Progenitor cell of endocrine pancreas (in vitro differentiated cells): ENCODE data around the gene AXIN1. TPM values are rescaled to one million over a fixed set of nuclear protein-coding genes. Genes with fewer than 3 reads are reported as not detected.

Experiments used
- DNase-seq: peaks from one replicate; pipeline ENCODE4 v3.0.0; 2021; ENCODE audit warnings: low spot score; ENCODE audit not compliant: unreplicated experiment
- H3K27ac Mint-ChIP-seq: 2 replicates; pipeline ENCODE4 v1.8.0; 2021; ENCODE audit warnings: mild to moderate bottlenecking, moderate library complexity, mixed read lengths
- H3K27me3 Mint-ChIP-seq: 2 replicates; pipeline ENCODE4 v1.8.0; 2021; ENCODE audit warnings: mixed read lengths
- H3K36me3 Mint-ChIP-seq: 2 replicates; pipeline ENCODE4 v1.8.0; 2022; ENCODE audit warnings: mixed read lengths; ENCODE audit not compliant: insufficient read depth
- H3K4me1 Mint-ChIP-seq: 2 replicates; pipeline ENCODE4 v1.8.0; 2021; ENCODE audit warnings: low read depth, mixed read lengths
- H3K4me3 Mint-ChIP-seq: 2 replicates; pipeline ENCODE4 v1.8.0; 2021; ENCODE audit warnings: low read depth, mild to moderate bottlenecking, moderate library complexity, mixed read lengths
- H3K9me3 Mint-ChIP-seq: 2 replicates; pipeline ENCODE4 v1.8.0; 2021; ENCODE audit warnings: low read depth, mixed read lengths
- total RNA-seq: library from RNA; stranded (reverse); gene quantifications from 2 replicates; pipeline ENCODE4 v1.2.1, GENCODE V29; 2021
- TF ChIP-seq, protein P1 (sequence below): fragments of 200-600 bp; sonication (generic); IDR thresholded peaks from one replicate; pipeline ENCODE4 v1.5.0; 2021; ENCODE audit warnings: antibody characterized with exemption, mild to moderate bottlenecking; ENCODE audit not compliant: unreplicated experiment

Gene AXIN1
- total RNA-seq, 1 donor from 2014 or later = 34.4 TPM

DNA sequence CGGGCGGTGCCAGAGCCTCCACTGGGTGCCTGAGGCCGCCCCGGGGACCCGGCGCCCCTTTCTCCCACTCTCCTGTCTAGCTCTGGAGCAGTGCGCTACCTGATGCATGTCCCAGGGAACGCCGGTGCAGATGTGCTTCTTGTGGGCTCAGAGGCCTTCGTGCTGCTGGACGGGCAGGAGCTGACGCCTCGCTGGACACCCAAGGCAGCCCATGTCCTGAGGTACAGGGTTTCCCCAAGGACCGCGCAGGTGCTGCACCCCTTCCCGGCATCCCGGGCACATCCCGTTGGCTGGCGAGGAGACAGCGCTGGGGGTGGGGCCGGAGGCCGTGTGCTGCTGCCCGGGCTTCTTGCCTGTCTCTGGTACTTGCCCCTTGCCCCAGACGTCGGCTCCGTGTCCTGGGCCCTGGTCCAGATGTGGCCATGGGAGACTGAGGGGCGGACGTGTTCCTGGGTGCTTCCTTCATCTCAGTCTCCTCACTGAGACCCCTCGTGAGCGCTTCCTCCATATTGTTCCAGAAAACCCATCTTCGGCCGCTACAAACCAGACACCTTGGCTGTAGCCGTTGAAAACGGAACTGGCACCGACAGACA, 89.2 kb downstream of the AXIN1 start:
- Mint-ChIP-seq H3K4me3 (no peak overlapping the region), H3K4me1 (no peaks in the 10 kb centered on the region), H3K27me3 (no peaks in the 10 kb centered on the region), H3K9me3 (no peaks in the 10 kb centered on the region), H3K36me3 (peaks cover 16% of the 10 kb centered on the region), H3K27ac (no peak overlapping the region)
- DNase-seq = no peak
- TF ChIP-seq, protein P1, sequence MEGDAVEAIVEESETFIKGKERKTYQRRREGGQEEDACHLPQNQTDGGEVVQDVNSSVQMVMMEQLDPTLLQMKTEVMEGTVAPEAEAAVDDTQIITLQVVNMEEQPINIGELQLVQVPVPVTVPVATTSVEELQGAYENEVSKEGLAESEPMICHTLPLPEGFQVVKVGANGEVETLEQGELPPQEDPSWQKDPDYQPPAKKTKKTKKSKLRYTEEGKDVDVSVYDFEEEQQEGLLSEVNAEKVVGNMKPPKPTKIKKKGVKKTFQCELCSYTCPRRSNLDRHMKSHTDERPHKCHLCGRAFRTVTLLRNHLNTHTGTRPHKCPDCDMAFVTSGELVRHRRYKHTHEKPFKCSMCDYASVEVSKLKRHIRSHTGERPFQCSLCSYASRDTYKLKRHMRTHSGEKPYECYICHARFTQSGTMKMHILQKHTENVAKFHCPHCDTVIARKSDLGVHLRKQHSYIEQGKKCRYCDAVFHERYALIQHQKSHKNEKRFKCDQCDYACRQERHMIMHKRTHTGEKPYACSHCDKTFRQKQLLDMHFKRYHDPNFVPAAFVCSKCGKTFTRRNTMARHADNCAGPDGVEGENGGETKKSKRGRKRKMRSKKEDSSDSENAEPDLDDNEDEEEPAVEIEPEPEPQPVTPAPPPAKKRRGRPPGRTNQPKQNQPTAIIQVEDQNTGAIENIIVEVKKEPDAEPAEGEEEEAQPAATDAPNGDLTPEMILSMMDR = no peak

DNA sequence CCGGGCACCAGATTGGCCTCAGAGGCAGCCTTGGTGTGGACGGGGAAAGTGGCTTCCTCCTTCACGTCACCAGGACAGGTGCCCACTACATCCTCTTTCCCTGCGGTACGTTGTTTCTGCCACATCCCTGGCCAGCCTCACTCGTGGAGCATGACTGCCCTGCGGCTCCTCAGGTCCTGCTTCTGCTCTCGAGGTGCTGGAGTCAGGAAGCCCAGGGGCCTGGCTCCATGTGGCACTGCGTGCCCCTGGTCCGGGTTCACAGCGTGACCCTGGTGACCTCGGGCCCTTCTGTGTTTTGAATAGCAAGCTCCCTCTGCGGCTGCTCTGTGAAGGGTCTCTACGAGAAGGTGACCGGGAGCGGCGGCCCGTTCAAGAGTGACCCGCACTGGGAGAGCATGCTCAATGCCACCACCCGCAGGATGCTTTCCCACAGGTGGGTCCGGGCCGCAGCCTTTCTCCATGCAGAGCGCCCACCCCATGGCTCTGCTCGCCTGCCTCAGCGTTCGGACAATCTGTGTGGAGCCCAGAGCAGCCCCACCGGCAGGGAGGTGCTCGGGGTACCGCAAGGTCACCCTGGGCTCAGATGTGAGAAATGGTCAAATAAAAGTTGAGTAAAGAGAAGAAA, 90.3 kb downstream of the AXIN1 start:
- no peak overlapping the region for H3K27ac Mint-ChIP-seq
- H3K36me3 Mint-ChIP-seq = peaks cover 18% of the 10 kb centered on the region
- no peak for DNase-seq
- H3K4me1 Mint-ChIP-seq = peaks cover 2% of the 10 kb centered on the region
- TF ChIP-seq, protein P1 = no peak
- no peaks in the 10 kb centered on the region for H3K9me3 Mint-ChIP-seq
- no peak overlapping the region for H3K4me3 Mint-ChIP-seq
- no peaks in the 10 kb centered on the region for H3K27me3 Mint-ChIP-seq

DNA sequence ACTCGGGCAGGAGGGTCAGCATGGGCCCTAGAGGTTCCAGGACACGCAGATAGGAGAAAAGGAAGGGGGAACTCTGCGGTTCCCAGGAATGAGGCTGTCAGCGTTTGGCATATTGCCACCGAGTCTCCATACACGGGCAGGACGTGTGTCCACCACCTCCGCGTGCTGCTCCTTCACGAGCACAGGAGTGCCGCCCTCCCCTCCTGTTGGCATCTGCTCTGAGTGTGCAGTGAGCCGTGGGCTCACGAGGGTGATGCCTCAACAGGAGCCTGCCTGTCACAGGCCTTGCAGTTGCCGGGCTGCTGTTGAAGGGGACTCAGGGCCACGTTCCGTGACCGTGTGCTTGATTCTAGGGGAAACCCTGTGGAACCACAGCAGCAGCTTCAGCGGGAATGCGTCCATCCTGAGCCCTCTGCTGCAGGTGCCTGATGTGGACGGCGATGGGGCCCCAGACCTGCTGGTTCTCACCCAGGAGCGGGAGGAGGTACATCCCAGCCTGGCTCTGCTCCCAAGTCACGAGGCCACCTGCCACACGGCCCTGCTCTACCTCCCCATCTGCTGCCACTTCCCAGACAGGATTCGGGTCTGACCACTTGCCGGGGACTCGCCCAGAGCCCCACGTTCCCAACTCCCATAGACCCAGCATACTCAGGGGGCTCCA, 91.4 kb downstream of the AXIN1 start:
- H3K27ac Mint-ChIP-seq = no peak overlapping the region
- H3K9me3 Mint-ChIP-seq = no peaks in the 10 kb centered on the region
- peaks cover 19% of the 10 kb centered on the region for H3K36me3 Mint-ChIP-seq
- TF ChIP-seq, protein P1 = no peak
- DNase-seq = no peak
- H3K27me3 Mint-ChIP-seq = no peaks in the 10 kb centered on the region
- no peak overlapping the region for H3K4me3 Mint-ChIP-seq
- H3K4me1 Mint-ChIP-seq = peaks cover 2% of the 10 kb centered on the region

DNA sequence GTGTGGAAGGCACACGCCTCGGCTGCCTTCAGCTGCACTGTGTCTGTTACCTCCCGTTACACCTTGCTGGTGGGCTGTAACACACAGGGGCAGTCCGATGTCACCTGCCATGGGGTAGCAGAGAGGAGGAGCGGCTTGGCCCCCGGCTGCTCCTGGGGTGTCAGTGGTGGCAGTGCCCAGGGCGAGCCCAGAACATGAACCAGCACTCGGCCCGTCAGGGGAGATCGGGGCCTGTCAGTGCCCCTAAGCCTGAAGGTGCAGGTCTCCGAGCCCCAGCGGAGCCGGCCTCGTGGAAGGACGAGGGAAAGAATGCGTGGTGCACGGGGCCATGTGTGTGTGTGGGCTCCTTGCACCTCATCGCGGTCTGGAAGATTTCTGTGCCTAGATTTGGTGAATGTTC, 92.2 kb downstream of the AXIN1 start:
- Mint-ChIP-seq H3K4me3 (no peak overlapping the region), H3K9me3 (no peaks in the 10 kb centered on the region), H3K27me3 (no peaks in the 10 kb centered on the region), H3K4me1 (peaks cover 2% of the 10 kb centered on the region), H3K36me3 (peaks cover 24% of the 10 kb centered on the region), H3K27ac (no peak overlapping the region)
- DNase-seq = no peak
- TF ChIP-seq, protein P1 = no peak

DNA sequence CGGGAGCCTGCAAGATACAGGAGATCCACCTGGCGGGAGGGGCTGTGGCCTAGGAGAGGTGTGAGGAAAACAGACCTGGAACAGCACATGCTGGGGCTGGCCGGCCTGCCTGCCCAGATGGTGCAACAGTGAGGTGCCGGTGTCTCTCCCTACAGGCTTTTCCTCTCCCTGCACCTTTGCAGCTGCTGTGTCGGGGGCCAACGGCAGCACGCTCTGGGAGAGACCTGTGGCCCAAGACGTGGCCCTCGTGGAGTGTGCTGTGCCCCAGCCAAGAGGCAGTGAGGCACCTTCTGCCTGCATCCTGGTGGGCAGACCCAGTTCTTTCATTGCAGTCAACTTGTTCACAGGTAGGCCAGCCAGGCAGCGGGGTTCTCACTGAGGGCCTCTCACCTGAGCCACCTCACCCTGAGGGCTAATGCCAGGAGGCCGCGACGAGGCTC, 92.7 kb downstream of the AXIN1 start:
- TF ChIP-seq, protein P1 = no peak
- H3K27ac Mint-ChIP-seq = no peak overlapping the region
- H3K36me3 Mint-ChIP-seq = peaks cover 26% of the 10 kb centered on the region
- DNase-seq = no peak
- H3K4me3 Mint-ChIP-seq = no peak overlapping the region
- H3K4me1 Mint-ChIP-seq = peaks cover 2% of the 10 kb centered on the region
- no peaks in the 10 kb centered on the region for H3K27me3 Mint-ChIP-seq
- no peaks in the 10 kb centered on the region for H3K9me3 Mint-ChIP-seq
